GM12878 (cell line): ENCODE measurements around the gene ARMC3. TPM values are rescaled to one million over a fixed set of nuclear protein-coding genes. Genes with fewer than 3 reads are reported as not detected.

ENCODE experiments used
- ATAC-seq: fragments of 200-7000 bp; cut with Tn5 transposase; 3 replicates; pipeline ENCODE4 v1.9.1; 2020; ENCODE audit warnings: mild to moderate bottlenecking, moderate library complexity
- BruUV-seq: library from RNA; stranded (reverse); fragments of 400-500 nt; replicated peaks from 2 replicates; lab custom pipeline; 2021; lab: Mats Ljungman, UMichigan
- CTCF ChIA-PET: fragments of 300-600 bp; sonication (Branson Sonifier 250); formaldehyde crosslinking; extraction: SDS; loops from one replicate; lab custom pipeline; 2021; ENCODE audit warnings: inconsistent platforms; lab: Yijun Ruan, JAX
- POLR2A ChIA-PET: fragments of 350-600 bp; formaldehyde crosslinking; extraction: SDS; loops from one replicate; lab custom pipeline; 2021; ENCODE audit warnings: inconsistent platforms; lab: Charles Lee
- RAD21 ChIA-PET: fragments of 300-600 bp; sonication (Branson Sonifier 250); formaldehyde crosslinking; loops from one replicate; lab custom pipeline; 2023; ENCODE audit warnings: antibody characterized with exemption; ENCODE audit not compliant: unreplicated experiment; lab: Charles Lee
- SMC1A ChIA-PET: fragments of 300-600 bp; sonication (Branson Sonifier 250); formaldehyde crosslinking; loops from one replicate; lab custom pipeline; 2023; ENCODE audit not compliant: unreplicated experiment, uncharacterized antibody; lab: Charles Lee
- DNase-seq: peaks from one replicate; pipeline ENCODE4 v3.0.0-alpha.2; 2011; ENCODE audit warnings: low read depth, low spot score
- FAIRE-seq: peaks from 3 replicates; lab custom pipeline; 2011; peaks lifted over from hg19 to GRCh38; lab: Jason Lieb, UNC
- H2AFZ ChIP-seq: 2 replicates; pipeline ENCODE4 v1.6.0; 2011; ENCODE audit warnings: low read depth, low read length, control low read depth; ENCODE audit not compliant: control insufficient read depth
- H3K27ac ChIP-seq: 2 replicates; pipeline ENCODE4 v1.5.1; 2011; ENCODE audit warnings: control low read depth; ENCODE audit not compliant: control insufficient read depth, insufficient read depth
- H3K27me3 ChIP-seq, 2 experiments: replicated peaks in 1 of 2; 2 replicates each; pipeline versions ENCODE4 v1.6.0 to v1.6.1; 2011; ENCODE audit warnings: low read length in 1 of 2; ENCODE audit not compliant: control insufficient read depth in 2 of 2, insufficient read depth in 2 of 2
- H3K36me3 ChIP-seq, 2 experiments: 2 replicates each; pipeline ENCODE4 v1.5.1; 2011; ENCODE audit warnings: low read length in 1 of 2; ENCODE audit not compliant: control insufficient read depth in 2 of 2, insufficient read depth in 2 of 2
- H3K4me1 ChIP-seq: 2 replicates; pipeline ENCODE4 v1.6.1; 2011; ENCODE audit warnings: mild to moderate bottlenecking, low read length, moderate library complexity, mixed read lengths; ENCODE audit not compliant: control insufficient read depth, insufficient read depth
- H3K4me2 ChIP-seq: 2 replicates; pipeline ENCODE4 v1.6.0; 2011; ENCODE audit warnings: control low read depth; ENCODE audit not compliant: control insufficient read depth, insufficient read depth
- H3K4me3 ChIP-seq: fragments of 200-600 bp; sonication (generic); 2 replicates; pipeline ENCODE4 v1.5.1; 2016
- H3K79me2 ChIP-seq: 2 replicates; pipeline ENCODE4 v1.6.0; 2011; ENCODE audit warnings: low read length; ENCODE audit not compliant: control insufficient read depth, insufficient read depth
- H3K9ac ChIP-seq: 2 replicates; pipeline ENCODE4 v1.8.0; 2011; ENCODE audit warnings: low read length, control low read depth, mixed read lengths; ENCODE audit not compliant: control insufficient read depth, insufficient read depth
- H3K9me3 ChIP-seq: replicated peaks from 3 replicates; pipeline ENCODE4 v1.5.1; 2011; ENCODE audit warnings: mild to moderate bottlenecking, low read length; ENCODE audit not compliant: control insufficient read depth, insufficient read depth
- H4K20me1 ChIP-seq: 2 replicates; pipeline ENCODE4 v1.6.0; 2011; ENCODE audit not compliant: control insufficient read depth, insufficient read depth
- CBX3 ChIP-seq: fragments of 200-600 bp; sonication (generic); IDR thresholded peaks from 2 replicates; pipeline ENCODE4 v1.6.1; 2016; ENCODE audit warnings: low read depth, borderline replicate concordance
- CHD4 ChIP-seq: fragments of 200-600 bp; sonication (generic); IDR thresholded peaks from 2 replicates; pipeline ENCODE4 v1.6.1; 2016; ENCODE audit warnings: mild to moderate bottlenecking
- PML ChIP-seq: IDR thresholded peaks from 2 replicates; pipeline ENCODE4 v1.6.1; 2012; ENCODE audit warnings: low read length, inconsistent platforms
- POLR2A ChIP-seq: IDR thresholded peaks from 2 replicates; pipeline ENCODE4 v1.6.1; 2011; ENCODE audit warnings: low read depth, mild to moderate bottlenecking, low read length
- RELA ChIP-seq: fragments of 450-650 bp; IDR thresholded peaks from 2 replicates; pipeline ENCODE4 v1.8.0; 2014; ENCODE audit warnings: borderline replicate concordance; ENCODE audit not compliant: partially characterized antibody
- SMC3 ChIP-seq: IDR thresholded peaks from 2 replicates; pipeline ENCODE4 v1.6.1; 2011; ENCODE audit warnings: low read length, improper control_type of control experiment, borderline replicate concordance
- SREBF2 ChIP-seq: IDR thresholded peaks from 2 replicates; pipeline ENCODE4 v1.6.1; 2012; ENCODE audit warnings: mild to moderate bottlenecking, low read length
- WRNIP1 ChIP-seq: IDR thresholded peaks from 2 replicates; pipeline ENCODE4 v1.6.1; 2011; ENCODE audit warnings: low read depth, low read length, improper control_type of control experiment, borderline replicate concordance
- WGBS: methylation state at CpG from one replicate; pipeline ENCODE4 v1.1.6; 2016; ENCODE audit warnings: low lambda C conversion rate; ENCODE audit not compliant: insufficient replicate concordance, insufficient coverage; ENCODE audit errors: missing lambda C conversion rate; 5-methylcytosine and 5-hydroxymethylcytosine counted together
- in situ Hi-C: fragments of 300-500 bp; cut with MboI; formaldehyde crosslinking; loops from 9 replicates; pipeline ENCODE4 v1.14.3; 2018; ENCODE audit warnings: mixed read lengths
- intact Hi-C: fragments of 100-400 bp; cut with micrococcal nuclease; formaldehyde crosslinking; loops from one replicate; pipeline ENCODE4 v1.14.2; 2022; ENCODE audit not compliant: unreplicated experiment
- polyA plus RNA-seq, 11 experiments: library from polyadenylated mRNA; depleted of rRNA in 4 of 11; unstranded in 6 of 11; stranded (reverse) in 5 of 11; fragments of >200 nt; fragmentation: Nextera tagmentation in 4 of 11; fragmentation: Illumina TruSeq in 1 of 11; extraction: Ambion mirVana in 4 of 11; extraction: Trizol in 1 of 11; gene quantifications; 1 replicate in 1 of 11; 2 replicates in 10 of 11; pipeline versions ENCODE4 v1.2.1 to v1.2.3, GENCODE V29; 2011 to 2016; ENCODE audit warnings: inconsistent platforms in 2 of 11, missing spikeins in 2 of 11, low read depth in 1 of 11
- total RNA-seq, 4 experiments: library from RNA; depleted of rRNA in 3 of 4; stranded (reverse); fragments of >200 nt in 3 of 4; fragmentation: Illumina TruSeq in 1 of 4; extraction: Trizol in 1 of 4; gene quantifications; 2 replicates each; pipeline versions ENCODE4 v1.2.1 to v1.2.3, GENCODE V29; 2013 to 2021
- TF ChIP-seq, protein P1 (sequence below): fragments of 450-650 bp; IDR thresholded peaks from 2 replicates; pipeline ENCODE4 v1.6.1; 2017; ENCODE audit warnings: borderline replicate concordance
- TF ChIP-seq, protein P2 (sequence below): fragments of 450-650 bp; formaldehyde crosslinking; IDR thresholded peaks from 2 replicates; pipeline ENCODE4 v1.4.0; 2022; ENCODE audit warnings: mild to moderate bottlenecking, moderate library complexity

Gene ARMC3
- total and polyA plus RNA-seq, 10 of the 15 experiments (the other 5 are each of a cell fraction or from before 2014, with no cell fraction given) = 0.01 to 0.06 TPM; not detected in 8

DNA sequence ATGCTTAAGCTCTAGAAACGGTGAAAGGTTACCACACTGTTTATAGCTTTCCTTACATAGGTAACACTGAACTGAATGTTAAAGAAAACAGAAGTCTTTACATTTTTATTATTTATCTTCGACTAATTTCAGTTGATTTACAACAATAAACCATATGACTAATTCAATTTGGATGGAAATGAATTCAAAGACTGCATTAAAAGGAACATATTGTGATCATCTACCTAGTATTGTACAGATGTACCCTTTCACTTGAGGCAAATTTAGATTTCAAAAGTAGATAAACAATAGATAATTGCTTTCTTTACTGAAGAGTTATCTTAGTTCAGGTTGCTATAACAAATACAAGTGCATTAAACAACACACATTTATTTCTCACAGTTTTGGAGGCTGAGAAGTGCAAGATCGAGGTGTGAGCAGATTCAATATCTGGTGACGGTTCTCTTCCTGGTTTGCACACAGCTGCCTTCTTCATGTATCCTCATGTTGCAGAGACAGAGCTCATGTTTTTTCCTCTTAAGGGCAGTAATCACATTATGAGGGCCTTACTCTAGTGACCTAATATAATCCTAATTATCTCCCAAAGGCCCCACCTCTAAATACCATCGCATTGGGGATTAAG is 15.0 kb upstream of the ARMC3 start:
- RAD21 ChIA-PET = no interaction called here
- ATAC-seq (no peak), DNase-seq (no peak), FAIRE-seq (no peak)
- H3K4me3 ChIP-seq = no peak overlapping the region
- WGBS = 56% methylated on average over 5 of the region's 5 CpGs
- intact Hi-C loops = no loop called here
- POLR2A ChIA-PET = no interaction called here
- H3K27ac ChIP-seq = no peak overlapping the region
- CTCF ChIA-PET = interaction anchor here (1.0 kb wide), 1 partner anchor 9 kb away, joined by 3 read pairs; no protein-coding TSS in a partner anchor
- no peaks in the 10 kb centered on the region for H4K20me1 ChIP-seq
- no peak overlapping the region for H3K9ac ChIP-seq
- SMC1A ChIA-PET = no interaction called here
- H3K36me3 ChIP-seq = no peaks in the 10 kb centered on the region
- peaks cover 3% of the 10 kb centered on the region; the same call in 2 of the 3 replicates for H3K9me3 ChIP-seq
- H3K27me3 ChIP-seq = no peaks in the 10 kb centered on the region
- TF ChIP-seq CHD4 (no peak), POLR2A (no peak), PML (no peak), RELA (no peak), SREBF2 (no peak), WRNIP1 (no peak), SMC3 (no peak), CBX3 (no peak)
- TF ChIP-seq, protein P1, sequence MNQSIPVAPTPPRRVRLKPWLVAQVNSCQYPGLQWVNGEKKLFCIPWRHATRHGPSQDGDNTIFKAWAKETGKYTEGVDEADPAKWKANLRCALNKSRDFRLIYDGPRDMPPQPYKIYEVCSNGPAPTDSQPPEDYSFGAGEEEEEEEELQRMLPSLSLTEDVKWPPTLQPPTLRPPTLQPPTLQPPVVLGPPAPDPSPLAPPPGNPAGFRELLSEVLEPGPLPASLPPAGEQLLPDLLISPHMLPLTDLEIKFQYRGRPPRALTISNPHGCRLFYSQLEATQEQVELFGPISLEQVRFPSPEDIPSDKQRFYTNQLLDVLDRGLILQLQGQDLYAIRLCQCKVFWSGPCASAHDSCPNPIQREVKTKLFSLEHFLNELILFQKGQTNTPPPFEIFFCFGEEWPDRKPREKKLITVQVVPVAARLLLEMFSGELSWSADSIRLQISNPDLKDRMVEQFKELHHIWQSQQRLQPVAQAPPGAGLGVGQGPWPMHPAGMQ = no peak
- TF ChIP-seq, protein P2, sequence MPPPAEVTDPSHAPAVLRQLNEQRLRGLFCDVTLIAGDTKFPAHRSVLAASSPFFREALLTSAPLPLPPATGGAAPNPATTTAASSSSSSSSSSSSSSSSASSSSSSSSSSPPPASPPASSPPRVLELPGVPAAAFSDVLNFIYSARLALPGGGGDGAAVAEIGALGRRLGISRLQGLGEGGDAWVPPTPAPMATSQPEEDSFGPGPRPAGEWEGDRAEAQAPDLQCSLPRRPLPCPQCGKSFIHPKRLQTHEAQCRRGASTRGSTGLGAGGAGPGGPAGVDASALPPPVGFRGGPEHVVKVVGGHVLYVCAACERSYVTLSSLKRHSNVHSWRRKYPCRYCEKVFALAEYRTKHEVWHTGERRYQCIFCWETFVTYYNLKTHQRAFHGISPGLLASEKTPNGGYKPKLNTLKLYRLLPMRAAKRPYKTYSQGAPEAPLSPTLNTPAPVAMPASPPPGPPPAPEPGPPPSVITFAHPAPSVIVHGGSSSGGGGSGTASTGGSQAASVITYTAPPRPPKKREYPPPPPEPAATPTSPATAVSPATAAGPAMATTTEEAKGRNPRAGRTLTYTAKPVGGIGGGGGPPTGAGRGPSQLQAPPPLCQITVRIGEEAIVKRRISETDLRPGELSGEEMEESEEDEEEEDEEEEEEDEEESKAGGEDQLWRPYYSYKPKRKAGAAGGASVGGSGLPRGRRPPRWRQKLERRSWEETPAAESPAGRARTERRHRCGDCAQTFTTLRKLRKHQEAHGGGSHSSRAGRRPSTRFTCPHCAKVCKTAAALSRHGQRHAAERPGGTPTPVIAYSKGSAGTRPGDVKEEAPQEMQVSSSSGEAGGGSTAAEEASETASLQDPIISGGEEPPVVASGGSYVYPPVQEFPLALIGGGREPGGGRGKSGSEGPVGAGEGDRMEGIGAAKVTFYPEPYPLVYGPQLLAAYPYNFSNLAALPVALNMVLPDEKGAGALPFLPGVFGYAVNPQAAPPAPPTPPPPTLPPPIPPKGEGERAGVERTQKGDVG (CRISPR knock-in tag) = no peak
- no peak overlapping the region for H3K4me2 ChIP-seq
- no peaks in the 10 kb centered on the region for H3K4me1 ChIP-seq
- in situ Hi-C loops = no loop called here
- BruUV-seq = no TSS peak
- no peak overlapping the region for H2AFZ ChIP-seq
- H3K79me2 ChIP-seq = no peaks in the 10 kb centered on the region
